Activated CD8-positive, alpha-beta memory T cell treated with anti-CD3 and anti-CD28 coated beads for 1 hour (primary cell): ENCODE data around the gene POU2AF2.
"Not testable (repeated sequence)": the region's sequence is repeated elsewhere in the genome, so short reads cannot be mapped to it uniquely, and the experiment has no call there.

Source experiments
- DNase-seq, 2 donors: peaks; one replicate each; pipeline ENCODE4 v3.0.0-alpha.2; 2020; ENCODE audit warnings: low read depth in 1 of 2; ENCODE audit errors: extremely low read depth in 1 of 2

POU2AF2 gene

DNA sequence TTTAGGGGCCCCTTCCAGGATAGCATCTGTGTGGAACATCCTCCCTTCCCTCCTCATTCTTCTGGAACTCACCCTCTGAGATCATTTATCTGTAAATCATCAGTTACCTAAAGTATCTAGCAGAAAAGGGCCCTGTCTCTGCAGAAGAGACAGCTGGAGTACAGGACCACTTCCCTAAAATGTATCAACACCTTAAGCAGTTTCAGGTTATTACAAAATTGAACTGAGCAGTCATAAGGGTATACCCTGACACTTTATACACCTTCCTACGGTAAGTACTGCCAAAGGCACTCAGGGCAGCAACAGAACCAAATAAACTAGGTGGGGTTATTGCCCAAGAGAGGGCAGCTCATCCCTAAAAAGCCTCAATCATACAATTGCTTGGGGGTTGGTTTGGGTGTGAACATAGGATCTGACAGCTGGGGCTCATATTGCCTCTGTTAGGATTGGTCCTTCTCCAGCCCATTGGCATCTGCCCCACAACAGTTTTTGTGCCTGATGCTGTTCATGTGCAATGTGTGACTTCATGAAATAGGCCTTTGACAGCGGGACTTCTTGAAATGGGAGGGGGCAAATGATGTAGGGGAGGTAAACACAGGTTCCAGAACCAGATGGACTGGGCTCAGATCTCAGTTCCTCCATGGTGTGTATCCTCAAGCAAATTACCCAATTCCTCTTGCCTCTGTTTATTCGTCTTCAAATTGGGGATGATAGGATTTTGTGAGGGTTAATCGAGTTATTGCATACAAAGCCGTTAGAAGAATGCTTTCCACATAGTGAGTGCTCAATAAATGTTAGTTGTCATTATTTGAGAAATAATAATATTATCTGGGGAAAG lies 55.7 kb downstream of the POU2AF2 start:
- no peak for DNase-seq

DNA sequence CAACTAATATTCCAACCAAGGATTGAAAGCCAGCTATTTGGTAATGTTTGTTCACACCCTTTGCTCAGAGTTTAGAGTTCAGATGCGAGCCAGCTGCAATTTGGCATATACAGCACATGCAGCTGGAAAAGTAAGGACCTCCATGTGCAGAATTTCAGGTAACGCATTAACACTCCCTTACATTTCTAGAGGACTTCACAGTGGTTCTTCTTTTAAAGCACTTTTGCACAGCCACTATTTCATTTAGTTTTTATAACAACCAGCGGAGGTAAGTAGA lies 56.3 kb downstream of the POU2AF2 start:
- no peak for DNase-seq

GRCh38 chr11:111302298-111302697 lies 56.8 kb downstream of the POU2AF2 start:
- no peak for DNase-seq

DNA sequence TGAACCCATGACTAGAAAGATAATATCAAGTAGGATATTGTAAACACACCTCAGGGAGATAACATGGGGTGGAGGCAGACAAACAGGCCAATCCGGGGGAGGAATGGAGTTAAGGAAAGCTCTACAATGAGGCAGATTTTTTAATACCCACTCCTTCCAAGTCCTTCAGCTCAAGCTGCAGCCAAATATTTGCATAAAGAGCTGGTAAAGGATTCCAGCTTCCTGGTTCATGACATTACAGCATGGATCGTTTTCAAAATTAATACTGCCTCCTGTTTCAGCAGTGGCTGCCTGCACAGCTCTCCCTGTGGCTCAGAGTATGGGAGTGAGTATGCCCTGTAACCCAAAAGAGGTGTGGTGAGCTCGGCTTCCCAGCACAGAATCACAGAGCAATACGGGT lies 57.9 kb downstream of the POU2AF2 start:
- no peak for DNase-seq

GRCh38 chr11:111305162-111305802 lies 59.8 kb downstream of the POU2AF2 start:
- no peak for DNase-seq

DNA sequence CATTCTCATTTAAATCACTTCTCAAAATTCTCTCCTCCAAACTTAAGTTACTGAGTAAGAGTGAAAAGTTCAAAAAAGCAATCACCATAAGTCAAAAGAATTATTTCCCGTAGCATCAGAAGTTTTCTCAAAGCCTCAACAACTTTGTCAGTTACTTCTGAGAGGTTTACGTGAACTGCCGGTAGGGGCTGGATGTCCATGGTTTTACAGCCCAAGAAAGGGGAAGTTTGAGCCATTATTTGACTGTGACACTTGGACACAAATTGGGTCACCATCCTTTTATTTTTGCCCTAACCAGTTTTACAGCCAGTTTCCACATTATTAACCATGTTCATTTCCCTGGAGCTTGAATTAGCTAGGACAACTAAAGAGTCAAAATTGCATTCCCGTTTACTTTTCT lies 60.4 kb downstream of the POU2AF2 start:
- DNase-seq = no peak

DNA sequence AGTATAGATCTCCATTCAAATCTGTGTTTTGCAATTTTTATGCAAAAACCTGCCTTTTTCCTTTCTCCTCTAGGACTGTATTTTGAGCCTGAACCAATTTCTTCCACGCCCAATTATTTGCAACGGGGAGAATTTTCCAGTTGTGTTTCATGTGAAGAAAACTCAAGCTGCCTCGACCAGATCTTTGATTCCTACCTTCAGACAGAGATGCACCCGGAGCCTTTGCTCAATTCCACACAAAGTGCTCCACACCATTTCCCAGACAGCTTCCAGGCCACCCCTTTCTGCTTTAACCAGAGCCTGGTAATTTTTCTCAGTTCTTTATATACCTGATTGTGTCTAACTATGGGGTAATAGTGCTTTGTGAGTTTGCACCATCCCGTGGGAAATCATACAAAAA lies 60.8 kb downstream of the POU2AF2 start:
- DNase-seq = no peak

DNA sequence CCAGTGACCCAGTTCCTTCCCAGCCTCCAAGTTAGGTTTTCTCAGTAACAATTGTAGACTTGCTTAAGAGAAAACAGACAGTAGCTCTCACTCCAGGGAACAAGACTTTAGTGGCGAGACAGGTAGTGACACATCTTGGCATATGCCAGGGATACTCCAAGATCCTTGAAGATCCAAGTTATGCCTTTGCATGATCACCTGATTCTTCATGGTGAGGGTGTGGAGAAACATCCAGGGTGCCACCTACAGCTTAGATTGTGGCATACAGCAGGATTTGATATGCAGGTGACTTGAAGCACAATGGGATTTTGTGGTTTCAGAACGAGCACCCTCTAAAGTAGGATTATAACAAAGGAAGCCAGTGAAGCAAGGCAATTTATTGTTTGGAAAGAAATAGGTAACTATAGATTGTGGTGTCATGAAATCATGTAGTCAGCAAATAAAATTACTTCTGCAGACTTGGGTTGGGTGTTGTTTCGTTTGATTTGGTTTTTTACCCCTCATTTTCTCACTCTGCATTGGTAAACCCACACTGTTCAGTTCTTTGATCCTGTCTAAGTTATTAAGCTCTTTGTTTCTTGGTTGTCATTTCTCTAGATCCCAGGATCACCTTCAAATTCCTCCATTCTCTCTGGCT lies 62.1 kb downstream of the POU2AF2 start:
- DNase-seq = no peak

- DNase-seq = no peak
Observed at GRCh38 chr11:111308140-111308539, 62.6 kb downstream of the POU2AF2 start.

DNA sequence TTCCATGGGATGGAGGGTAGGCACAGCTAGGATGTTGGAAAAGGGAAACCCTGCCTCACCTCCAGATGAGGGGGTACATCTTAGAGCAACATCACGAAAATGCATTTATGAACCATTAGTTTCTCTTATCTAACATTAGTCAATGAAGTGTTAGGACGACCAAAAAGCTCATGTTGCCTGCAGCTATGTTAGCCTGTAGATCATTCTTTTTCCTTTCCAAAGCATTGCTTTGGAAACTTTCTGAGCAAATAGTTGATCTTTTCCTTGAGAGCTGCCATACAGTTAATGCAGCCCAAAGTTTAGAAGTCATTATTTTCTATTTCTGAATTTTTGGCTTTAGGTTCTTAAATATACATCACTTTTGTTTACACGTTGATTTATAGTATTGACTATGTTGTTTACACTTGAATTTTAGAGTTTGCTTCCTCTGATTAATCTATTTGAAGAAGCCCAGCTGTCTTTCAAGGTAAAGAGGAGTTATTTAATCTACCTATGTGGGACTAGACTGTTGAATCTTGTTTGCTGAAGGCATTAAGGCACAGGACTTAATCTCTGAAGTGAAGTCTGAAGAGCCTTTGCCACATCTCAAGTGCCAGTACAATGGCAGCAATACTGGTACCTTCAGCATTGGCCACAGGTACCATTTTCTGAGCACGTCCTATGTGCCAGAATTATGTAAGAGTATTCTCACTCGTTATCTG lies 63.8 kb downstream of the POU2AF2 start:
- DNase-seq = no peak

DNA sequence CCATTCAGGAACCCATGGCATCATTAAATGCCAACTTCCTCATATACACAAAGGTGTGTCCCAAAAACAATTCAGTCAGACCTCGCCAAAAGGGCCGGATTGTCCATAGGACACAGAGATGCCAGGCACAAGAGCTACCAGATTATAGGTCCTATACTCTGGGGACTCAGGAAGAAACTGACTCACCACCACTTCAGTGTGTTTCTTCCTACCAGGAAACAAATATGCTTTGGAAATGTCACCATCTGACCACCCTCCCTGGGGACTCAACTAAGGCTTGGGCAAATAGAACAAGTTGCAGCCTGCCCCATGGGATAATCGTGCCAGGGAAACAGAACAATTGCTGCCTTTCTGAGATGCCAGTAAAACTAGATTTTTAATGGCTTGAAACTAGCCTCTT lies 64.6 kb downstream of the POU2AF2 start:
- DNase-seq = no peak

- no peak for DNase-seq
Observed at GRCh38 chr11:111310723-111311122, 65.2 kb downstream of the POU2AF2 start.

GRCh38 chr11:111312076-111312475 lies 66.6 kb downstream of the POU2AF2 start:
- DNase-seq = no peak

DNA sequence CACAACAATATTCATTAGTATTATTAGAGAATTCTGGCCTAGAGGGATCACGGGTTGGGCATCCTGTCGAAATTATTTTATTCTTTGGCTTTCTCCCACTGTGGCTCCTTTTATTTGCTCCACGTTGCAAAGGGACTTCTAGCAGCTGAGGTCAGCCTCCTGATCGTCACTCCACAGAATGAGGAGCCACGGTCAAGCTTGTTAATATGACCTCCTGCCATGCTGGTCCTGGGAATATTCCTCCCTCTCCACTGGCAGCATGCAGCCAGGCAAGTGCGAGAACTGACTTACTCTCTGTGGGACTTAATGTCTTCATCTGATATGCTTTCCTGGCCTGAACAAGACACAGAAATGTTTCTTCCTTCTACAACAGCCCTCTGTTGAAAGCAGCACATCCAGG lies 73.8 kb downstream of the POU2AF2 start:
- DNase-seq = no peak

- DNase-seq = not testable (repeated sequence)
Observed at GRCh38 chr11:111320199-111320598, 74.7 kb downstream of the POU2AF2 start.

DNA sequence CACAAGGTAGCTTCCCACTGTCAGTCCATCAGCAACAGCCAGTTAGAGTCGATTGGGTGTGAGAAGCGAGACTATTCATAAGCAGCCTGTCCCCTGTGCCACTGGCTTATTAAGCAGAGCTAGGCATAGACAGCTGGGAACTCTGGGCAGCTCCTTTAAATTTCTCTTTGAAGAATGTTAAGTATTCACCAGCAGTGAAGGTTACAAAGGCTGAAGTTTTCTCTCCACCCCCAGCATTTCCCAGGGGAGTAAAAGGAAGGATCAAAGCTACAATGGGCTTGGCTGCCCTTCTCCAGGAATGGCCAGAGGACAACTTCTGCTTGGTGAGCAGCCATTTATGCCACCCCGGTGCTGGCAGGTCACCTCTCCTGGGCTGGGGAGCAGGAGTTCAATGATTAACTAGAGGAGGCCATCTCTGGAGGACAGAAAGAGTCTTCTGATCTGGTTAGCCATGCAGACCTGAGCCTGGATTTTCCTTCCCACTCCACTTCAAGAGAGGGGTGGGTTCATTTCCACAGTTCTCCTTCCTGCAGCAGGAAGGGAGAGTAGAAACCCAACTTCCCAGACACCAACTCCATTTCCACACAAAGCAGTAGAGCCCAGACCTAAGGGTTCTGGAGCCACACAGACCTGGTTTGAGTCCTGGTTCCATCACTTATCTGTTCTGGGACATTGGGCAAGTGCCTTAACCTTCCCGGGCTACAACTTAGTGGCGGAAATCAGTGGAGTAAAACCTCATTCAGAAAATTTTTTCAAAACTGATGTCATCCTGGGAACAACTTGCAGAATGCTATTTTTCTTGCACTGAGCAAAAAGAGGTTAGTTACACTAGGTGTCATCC lies 75.4 kb downstream of the POU2AF2 start:
- DNase-seq = no peak

- no peak for DNase-seq
Observed at GRCh38 chr11:111322534-111322933, 77.0 kb downstream of the POU2AF2 start.

- DNase-seq = no peak
Observed at GRCh38 chr11:111324277-111324720, 78.8 kb downstream of the POU2AF2 start.

DNA sequence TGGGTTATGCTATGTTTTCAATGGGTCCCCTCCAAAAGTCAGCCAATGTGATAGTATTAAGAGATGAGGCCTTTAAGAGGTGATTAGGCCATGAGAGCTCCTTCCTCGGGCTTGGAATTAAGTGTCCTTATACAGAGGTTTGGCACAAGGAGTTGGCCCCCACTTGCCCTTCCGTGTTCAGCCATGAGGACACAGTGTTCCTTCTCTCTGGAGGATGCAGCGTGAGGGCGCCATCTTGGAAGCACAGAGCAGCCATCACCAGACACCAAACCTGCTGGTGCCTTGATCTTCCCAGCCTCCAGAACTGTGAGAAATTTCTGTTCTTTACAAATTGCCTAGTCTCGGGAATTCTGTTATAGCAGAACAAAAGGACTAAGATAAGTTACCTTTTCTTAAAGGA lies 79.7 kb downstream of the POU2AF2 start:
- no peak for DNase-seq

- DNase-seq = no peak
Observed at GRCh38 chr11:111326824-111327223, 81.3 kb downstream of the POU2AF2 start.
